Thyroid gland (tissue), 4 donors: ENCODE results near the gene EFNA5. TPM values are rescaled to one million over a fixed set of nuclear protein-coding genes. Genes with fewer than 3 reads are reported as not detected.
"Not testable (repeated sequence)": the region's sequence is repeated elsewhere in the genome, so short reads cannot be mapped to it uniquely, and the experiment has no call there.

Source experiments
- DNase-seq, 2 donors: peaks; one replicate each; pipeline ENCODE4 v3.0.0-alpha.2; 2019
- H3K27ac ChIP-seq, 3 donors: fragments of 200-600 bp; sonication (generic); 1 replicate in 2 of 3; 2 replicates in 1 of 3; pipeline ENCODE4 v1.5.1; 2016 to 2019; ENCODE audit warnings: mild to moderate bottlenecking in 1 of 3, moderate library complexity in 1 of 3
- H3K27me3 ChIP-seq: fragments of 200-600 bp; sonication (generic); one replicate; pipeline ENCODE4 v1.5.1; 2019
- H3K36me3 ChIP-seq, 2 donors: fragments of 200-600 bp; sonication (generic); one replicate each; pipeline ENCODE4 v1.5.1; 2016 to 2019
- H3K4me1 ChIP-seq, 2 donors: fragments of 200-600 bp; sonication (generic); one replicate each; pipeline ENCODE4 v1.5.1; 2017 to 2019
- H3K4me3 ChIP-seq, 3 donors: fragments of 200-600 bp; sonication (generic); replicated peaks in 1 of 3; 1 replicate in 2 of 3; 2 replicates in 1 of 3; pipeline ENCODE4 v1.5.1; 2016; ENCODE audit warnings: mild to moderate bottlenecking in 1 of 3
- H3K9me3 ChIP-seq: fragments of 200-600 bp; sonication (generic); one replicate; pipeline ENCODE4 v1.5.1; 2017
- POLR2A ChIP-seq, 2 donors: fragments of 450-650 bp; IDR thresholded peaks; one replicate each; pipeline ENCODE4 v1.6.1; 2017; ENCODE audit warnings: antibody characterized with exemption in 2 of 2, mild to moderate bottlenecking in 2 of 2, moderate library complexity in 1 of 2
- WGBS, 2 donors: methylation state at CpG; one replicate each; pipeline ENCODE4 v1.1.5; 2017; 5-methylcytosine and 5-hydroxymethylcytosine counted together
- intact Hi-C: fragments of 100-400 bp; cut with DNase I; formaldehyde crosslinking; loops from one replicate; pipeline ENCODE4 v1.15.1; 2023
- total RNA-seq, 4 donors: library from RNA; depleted of rRNA; stranded (reverse); fragments of >200 nt; gene quantifications; one replicate each; pipeline ENCODE4 v1.2.3, GENCODE V29; 2016
- TF ChIP-seq, protein P1 (sequence below), 6 experiments: fragments of 200-600 bp in 3 of 6; fragments of 450-650 bp in 3 of 6; sonication (generic) in 3 of 6; IDR thresholded peaks; one replicate each; pipeline ENCODE4 v1.5.1; 2016 to 2019; ENCODE audit warnings: antibody characterized with exemption in 6 of 6, mild to moderate bottlenecking in 2 of 6, inconsistent platforms in 1 of 6, moderate library complexity in 1 of 6

EFNA5 gene
- total RNA-seq, 4 donors from 2014 or later, result 5.7 to 17.2 (median 6.4) TPM

- Histone ChIP-seq H3K4me3 (no peak overlapping the region), H3K36me3 (no peaks in the 10 kb centered on the region), H3K27ac (no peak overlapping the region), H3K4me1 (no peaks in the 10 kb centered on the region), H3K27me3 (no peaks in the 10 kb centered on the region), H3K9me3 (no peaks in the 10 kb centered on the region)
- TF ChIP-seq, protein P1, sequence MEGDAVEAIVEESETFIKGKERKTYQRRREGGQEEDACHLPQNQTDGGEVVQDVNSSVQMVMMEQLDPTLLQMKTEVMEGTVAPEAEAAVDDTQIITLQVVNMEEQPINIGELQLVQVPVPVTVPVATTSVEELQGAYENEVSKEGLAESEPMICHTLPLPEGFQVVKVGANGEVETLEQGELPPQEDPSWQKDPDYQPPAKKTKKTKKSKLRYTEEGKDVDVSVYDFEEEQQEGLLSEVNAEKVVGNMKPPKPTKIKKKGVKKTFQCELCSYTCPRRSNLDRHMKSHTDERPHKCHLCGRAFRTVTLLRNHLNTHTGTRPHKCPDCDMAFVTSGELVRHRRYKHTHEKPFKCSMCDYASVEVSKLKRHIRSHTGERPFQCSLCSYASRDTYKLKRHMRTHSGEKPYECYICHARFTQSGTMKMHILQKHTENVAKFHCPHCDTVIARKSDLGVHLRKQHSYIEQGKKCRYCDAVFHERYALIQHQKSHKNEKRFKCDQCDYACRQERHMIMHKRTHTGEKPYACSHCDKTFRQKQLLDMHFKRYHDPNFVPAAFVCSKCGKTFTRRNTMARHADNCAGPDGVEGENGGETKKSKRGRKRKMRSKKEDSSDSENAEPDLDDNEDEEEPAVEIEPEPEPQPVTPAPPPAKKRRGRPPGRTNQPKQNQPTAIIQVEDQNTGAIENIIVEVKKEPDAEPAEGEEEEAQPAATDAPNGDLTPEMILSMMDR (IDR thresholded peaks at IDR 0.05), result no peak
- no peak for TF ChIP-seq POLR2A (IDR thresholded peaks at IDR 0.05)
- intact Hi-C loops, result no loop called here
- 92 to 94% methylated on average over 2 of the region's 2 CpGs for WGBS, 2 donors
- no peak for DNase-seq
These were observed 230.9 kb downstream of the EFNA5 start for GRCh38 chr5:107439832-107440231.

DNA sequence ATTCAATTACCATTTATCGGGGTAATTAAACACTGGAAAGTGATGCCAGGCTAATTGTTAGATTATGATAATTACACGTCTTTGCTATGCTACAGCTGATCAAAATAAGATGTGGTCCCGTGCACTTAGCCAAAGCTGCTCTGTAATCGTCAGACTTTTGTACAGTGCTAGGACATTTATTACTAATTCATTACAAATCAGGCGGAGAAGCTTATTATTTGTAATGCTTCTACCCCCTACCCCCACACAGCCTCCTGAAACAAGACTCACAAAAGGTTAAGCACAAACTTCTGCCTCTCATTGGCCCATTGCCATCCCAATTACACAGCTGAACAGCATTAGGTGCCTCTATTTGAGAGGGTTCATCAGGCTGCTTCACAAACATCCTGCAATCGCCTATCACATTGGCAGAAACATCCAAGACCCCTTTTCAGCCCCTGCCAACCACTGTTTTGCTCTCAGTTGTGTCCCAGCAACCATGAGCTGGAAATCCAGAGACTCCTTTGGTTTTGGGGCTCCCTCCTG is 232.7 kb downstream of the EFNA5 start:
- DNase-seq, result no peak
- 89 to 95% methylated on average over 6 of the region's 6 CpGs for WGBS, 2 donors
- no peak for TF ChIP-seq POLR2A (IDR thresholded peaks at IDR 0.05)
- TF ChIP-seq, protein P1 (IDR thresholded peaks at IDR 0.05), result no peak
- no peaks in the 10 kb centered on the region for H3K27me3 ChIP-seq
- no peaks in the 10 kb centered on the region for H3K9me3 ChIP-seq
- intact Hi-C loops, result no loop called here
- H3K36me3 ChIP-seq, result no peaks in the 10 kb centered on the region
- H3K4me1 ChIP-seq, result no peaks in the 10 kb centered on the region
- no peak overlapping the region for H3K4me3 ChIP-seq
- no peak overlapping the region for H3K27ac ChIP-seq

DNA sequence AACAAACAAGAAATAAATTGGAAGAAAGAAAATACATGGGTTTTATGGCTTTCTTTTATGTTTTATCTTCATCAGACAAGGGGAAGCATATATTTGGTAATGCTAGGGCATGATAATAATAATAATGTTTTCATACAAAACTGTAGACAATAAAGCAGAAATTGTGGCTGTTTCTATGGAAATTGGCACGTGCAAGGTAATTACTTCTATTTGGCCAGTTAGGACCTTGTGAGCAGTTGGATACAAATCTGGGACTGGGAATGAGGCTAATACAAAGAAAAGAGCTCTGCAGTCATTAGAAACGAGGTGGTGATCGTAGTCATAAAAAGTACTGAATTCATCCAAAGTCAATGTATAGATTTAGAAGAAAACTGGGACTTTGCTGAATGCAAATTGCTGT is 233.6 kb downstream of the EFNA5 start:
- no peaks in the 10 kb centered on the region for H3K27me3 ChIP-seq
- no peak overlapping the region for H3K4me3 ChIP-seq
- TF ChIP-seq, protein P1 (IDR thresholded peaks at IDR 0.05), result no peak
- TF ChIP-seq POLR2A (IDR thresholded peaks at IDR 0.05), result no peak
- no peaks in the 10 kb centered on the region for H3K36me3 ChIP-seq
- H3K9me3 ChIP-seq, result no peaks in the 10 kb centered on the region
- DNase-seq, result no peak
- intact Hi-C loops, result no loop called here
- H3K27ac ChIP-seq, result no peak overlapping the region
- WGBS, 2 donors, result 81 to 83% methylated on average over 3 of the region's 3 CpGs
- H3K4me1 ChIP-seq, result no peaks in the 10 kb centered on the region

- no peak for DNase-seq
- Histone ChIP-seq H3K27ac (no peak overlapping the region), H3K9me3 (no peaks in the 10 kb centered on the region), H3K4me1 (no peaks in the 10 kb centered on the region), H3K27me3 (no peaks in the 10 kb centered on the region), H3K4me3 (no peak overlapping the region), H3K36me3 (no peaks in the 10 kb centered on the region)
- 33 to 44% methylated on average over 4 of the region's 4 CpGs for WGBS, 2 donors
- TF ChIP-seq POLR2A (IDR thresholded peaks at IDR 0.05), result no peak
- TF ChIP-seq, protein P1 (IDR thresholded peaks at IDR 0.05), result no peak
- intact Hi-C loops, result no loop called here
These were observed 234.5 kb downstream of the EFNA5 start for GRCh38 chr5:107436201-107436600.

DNA sequence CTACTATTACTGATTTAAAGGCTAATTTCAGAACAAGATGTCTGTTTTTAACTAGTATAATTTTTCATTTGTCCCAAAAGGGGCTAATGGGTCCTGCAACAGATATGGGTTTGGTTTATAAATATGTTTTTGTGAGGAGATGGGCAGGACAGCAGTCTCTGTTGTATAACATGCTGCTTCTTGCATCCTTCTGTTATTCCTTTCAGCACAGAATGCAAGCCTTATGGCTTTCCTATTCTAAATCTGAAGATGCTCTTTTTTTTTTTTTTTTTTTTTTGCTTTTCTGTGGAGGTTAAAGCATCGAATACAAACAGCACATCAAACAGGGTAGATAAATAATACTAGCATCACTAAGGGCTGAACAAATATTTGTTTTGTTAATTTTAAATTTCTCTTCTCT is 235.7 kb downstream of the EFNA5 start:
- Histone ChIP-seq H3K27ac (no peak overlapping the region), H3K9me3 (no peaks in the 10 kb centered on the region), H3K27me3 (no peaks in the 10 kb centered on the region), H3K4me3 (no peak overlapping the region), H3K36me3 (no peaks in the 10 kb centered on the region), H3K4me1 (no peaks in the 10 kb centered on the region)
- no peak for DNase-seq
- 87 to 91% methylated on average over 1 of the region's 1 CpG for WGBS, 2 donors
- TF ChIP-seq, protein P1 (IDR thresholded peaks at IDR 0.05), result no peak
- TF ChIP-seq POLR2A (IDR thresholded peaks at IDR 0.05), result no peak
- intact Hi-C loops, result no loop called here

GRCh38 chr5:107433646-107434045 is 237.1 kb downstream of the EFNA5 start:
- 100% methylated on average over 1 of the region's 1 CpG for WGBS, 2 donors
- H3K4me1 ChIP-seq, H3K27ac ChIP-seq, DNase-seq, H3K4me3 ChIP-seq, H3K36me3 ChIP-seq, intact Hi-C loops, H3K27me3 ChIP-seq, H3K9me3 ChIP-seq: not testable (repeated sequence)
